WERI-Rb-1 (cell line): ENCODE data around the gene OR10AD1.

Source experiments
- DNase-seq: peaks from one replicate; pipeline ENCODE4 v3.0.0-alpha.2; 2020
- H3K27ac ChIP-seq: fragments of 250-450 bp; sonication (Bioruptor Pico); 2 replicates; pipeline ENCODE4 v1.5.1; 2020; ENCODE audit warnings: mild to moderate bottlenecking, moderate library complexity
- H3K27me3 ChIP-seq: fragments of 250-450 bp; sonication (Bioruptor Pico); 2 replicates; pipeline ENCODE4 v1.5.1; 2021; ENCODE audit warnings: mild to moderate bottlenecking, low read depth, moderate library complexity; ENCODE audit not compliant: insufficient read depth, severe bottlenecking
- H3K36me3 ChIP-seq: fragments of 250-450 bp; sonication (Bioruptor Pico); 2 replicates; pipeline ENCODE4 v1.5.1; 2020; ENCODE audit warnings: mild to moderate bottlenecking, moderate library complexity
- H3K4me3 ChIP-seq: 2 replicates; pipeline ENCODE4 v1.5.1; 2011; ENCODE audit warnings: low read depth, mild to moderate bottlenecking, control low read depth, low read length
- H3K9me3 ChIP-seq: fragments of 250-450 bp; sonication (Bioruptor Pico); 2 replicates; pipeline ENCODE4 v1.5.1; 2021; ENCODE audit warnings: mild to moderate bottlenecking, moderate library complexity; ENCODE audit not compliant: severe bottlenecking
- CTCF ChIP-seq: IDR thresholded peaks from 2 replicates; pipeline ENCODE4 v1.5.1; 2011; ENCODE audit warnings: low read depth, mild to moderate bottlenecking, control low read depth, inconsistent platforms, low read length

The OR10AD1 gene

GRCh38 chr12:48201516-48201915 is 1.6 kb downstream of the OR10AD1 start:
- no peak for DNase-seq
- peaks cover 44% of the 10 kb centered on the region for H3K27me3 ChIP-seq
- no peak for TF ChIP-seq CTCF
- no peak overlapping the region for H3K4me3 ChIP-seq
- H3K36me3 ChIP-seq, result no peaks in the 10 kb centered on the region
- no peaks in the 10 kb centered on the region for H3K9me3 ChIP-seq
- H3K27ac ChIP-seq, result no peak overlapping the region

GRCh38 chr12:48201091-48201490 is 2.0 kb downstream of the OR10AD1 start:
- TF ChIP-seq CTCF, result no peak
- H3K27ac ChIP-seq, result no peak overlapping the region
- H3K4me3 ChIP-seq, result no peak overlapping the region
- H3K27me3 ChIP-seq, result peaks cover 44% of the 10 kb centered on the region
- no peaks in the 10 kb centered on the region for H3K36me3 ChIP-seq
- DNase-seq, result no peak
- no peaks in the 10 kb centered on the region for H3K9me3 ChIP-seq

GRCh38 chr12:48199774-48200221 is 3.3 kb downstream of the OR10AD1 start:
- no peak overlapping the region for H3K27ac ChIP-seq
- no peaks in the 10 kb centered on the region for H3K36me3 ChIP-seq
- no peak overlapping the region for H3K4me3 ChIP-seq
- DNase-seq, result no peak
- peaks cover 42% of the 10 kb centered on the region for H3K27me3 ChIP-seq
- no peak for TF ChIP-seq CTCF
- no peaks in the 10 kb centered on the region for H3K9me3 ChIP-seq

GRCh38 chr12:48198985-48199384 is 4.1 kb downstream of the OR10AD1 start:
- Histone ChIP-seq H3K9me3 (no peaks in the 10 kb centered on the region), H3K27ac (no peak overlapping the region), H3K4me3 (no peak overlapping the region), H3K27me3 (peaks cover 44% of the 10 kb centered on the region), H3K36me3 (no peaks in the 10 kb centered on the region)
- TF ChIP-seq CTCF, result no peak
- DNase-seq, result no peak

- no peak overlapping the region for H3K27ac ChIP-seq
- H3K27me3 ChIP-seq, result peaks cover 41% of the 10 kb centered on the region
- no peaks in the 10 kb centered on the region for H3K36me3 ChIP-seq
- H3K9me3 ChIP-seq, result no peaks in the 10 kb centered on the region
- H3K4me3 ChIP-seq, result no peak overlapping the region; the same call in 1 of the 2 replicates
- DNase-seq, result no peak
- TF ChIP-seq CTCF, result no peak
Observed at GRCh38 chr12:48198672-48198971, 4.5 kb downstream of the OR10AD1 start.

- Histone ChIP-seq H3K36me3 (no peaks in the 10 kb centered on the region), H3K9me3 (no peaks in the 10 kb centered on the region), H3K27me3 (peaks cover 39% of the 10 kb centered on the region), H3K4me3 (peak overlapping the region; percentile 37), H3K27ac (no peak overlapping the region)
- TF ChIP-seq CTCF, result no peak
- DNase-seq, result peak; percentile 67
Observed at GRCh38 chr12:48197971-48198671, 5.0 kb downstream of the OR10AD1 start.
